ENCODE measurements around the gene TMIE.

GRCh38 chr3:46662771-46663551 lies 38.2 kb upstream of the TMIE start:
- TF ChIP-seq, protein P1, sequence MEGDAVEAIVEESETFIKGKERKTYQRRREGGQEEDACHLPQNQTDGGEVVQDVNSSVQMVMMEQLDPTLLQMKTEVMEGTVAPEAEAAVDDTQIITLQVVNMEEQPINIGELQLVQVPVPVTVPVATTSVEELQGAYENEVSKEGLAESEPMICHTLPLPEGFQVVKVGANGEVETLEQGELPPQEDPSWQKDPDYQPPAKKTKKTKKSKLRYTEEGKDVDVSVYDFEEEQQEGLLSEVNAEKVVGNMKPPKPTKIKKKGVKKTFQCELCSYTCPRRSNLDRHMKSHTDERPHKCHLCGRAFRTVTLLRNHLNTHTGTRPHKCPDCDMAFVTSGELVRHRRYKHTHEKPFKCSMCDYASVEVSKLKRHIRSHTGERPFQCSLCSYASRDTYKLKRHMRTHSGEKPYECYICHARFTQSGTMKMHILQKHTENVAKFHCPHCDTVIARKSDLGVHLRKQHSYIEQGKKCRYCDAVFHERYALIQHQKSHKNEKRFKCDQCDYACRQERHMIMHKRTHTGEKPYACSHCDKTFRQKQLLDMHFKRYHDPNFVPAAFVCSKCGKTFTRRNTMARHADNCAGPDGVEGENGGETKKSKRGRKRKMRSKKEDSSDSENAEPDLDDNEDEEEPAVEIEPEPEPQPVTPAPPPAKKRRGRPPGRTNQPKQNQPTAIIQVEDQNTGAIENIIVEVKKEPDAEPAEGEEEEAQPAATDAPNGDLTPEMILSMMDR (IDR thresholded peaks at IDR 0.05): no peak
- no peak for TF ChIP-seq POLR2AphosphoS5 (IDR thresholded peaks at IDR 0.05; ENCODE audit: low read depth, low read length)
- no peak for TF ChIP-seq TCF7L2 (IDR thresholded peaks at IDR 0.05; ENCODE audit: low read depth, low read length)
- TF ChIP-seq, protein P2, sequence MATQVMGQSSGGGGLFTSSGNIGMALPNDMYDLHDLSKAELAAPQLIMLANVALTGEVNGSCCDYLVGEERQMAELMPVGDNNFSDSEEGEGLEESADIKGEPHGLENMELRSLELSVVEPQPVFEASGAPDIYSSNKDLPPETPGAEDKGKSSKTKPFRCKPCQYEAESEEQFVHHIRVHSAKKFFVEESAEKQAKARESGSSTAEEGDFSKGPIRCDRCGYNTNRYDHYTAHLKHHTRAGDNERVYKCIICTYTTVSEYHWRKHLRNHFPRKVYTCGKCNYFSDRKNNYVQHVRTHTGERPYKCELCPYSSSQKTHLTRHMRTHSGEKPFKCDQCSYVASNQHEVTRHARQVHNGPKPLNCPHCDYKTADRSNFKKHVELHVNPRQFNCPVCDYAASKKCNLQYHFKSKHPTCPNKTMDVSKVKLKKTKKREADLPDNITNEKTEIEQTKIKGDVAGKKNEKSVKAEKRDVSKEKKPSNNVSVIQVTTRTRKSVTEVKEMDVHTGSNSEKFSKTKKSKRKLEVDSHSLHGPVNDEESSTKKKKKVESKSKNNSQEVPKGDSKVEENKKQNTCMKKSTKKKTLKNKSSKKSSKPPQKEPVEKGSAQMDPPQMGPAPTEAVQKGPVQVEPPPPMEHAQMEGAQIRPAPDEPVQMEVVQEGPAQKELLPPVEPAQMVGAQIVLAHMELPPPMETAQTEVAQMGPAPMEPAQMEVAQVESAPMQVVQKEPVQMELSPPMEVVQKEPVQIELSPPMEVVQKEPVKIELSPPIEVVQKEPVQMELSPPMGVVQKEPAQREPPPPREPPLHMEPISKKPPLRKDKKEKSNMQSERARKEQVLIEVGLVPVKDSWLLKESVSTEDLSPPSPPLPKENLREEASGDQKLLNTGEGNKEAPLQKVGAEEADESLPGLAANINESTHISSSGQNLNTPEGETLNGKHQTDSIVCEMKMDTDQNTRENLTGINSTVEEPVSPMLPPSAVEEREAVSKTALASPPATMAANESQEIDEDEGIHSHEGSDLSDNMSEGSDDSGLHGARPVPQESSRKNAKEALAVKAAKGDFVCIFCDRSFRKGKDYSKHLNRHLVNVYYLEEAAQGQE (IDR thresholded peaks at IDR 0.05; ENCODE audit: insufficient read depth in 1 of 2, low read depth in 2 of 2, low read length in 1 of 2): no peak
- no peak for TF ChIP-seq SIN3A (IDR thresholded peaks at IDR 0.05; ENCODE audit: borderline replicate concordance, insufficient read depth, low read depth, low read length)
